ENCODE results near the gene SPOCK1. TPM values are rescaled to one million over a fixed set of nuclear protein-coding genes. Genes with fewer than 3 reads are reported as not detected.
A peak's percentile ranks its signal among the peaks of the same experiment; 100 is the strongest.
"Not testable (repeated sequence)": the region's sequence is repeated elsewhere in the genome, so short reads cannot be mapped to it uniquely, and the experiment has no call there.

The SPOCK1 gene
- total RNA-seq, result not detected

DNA sequence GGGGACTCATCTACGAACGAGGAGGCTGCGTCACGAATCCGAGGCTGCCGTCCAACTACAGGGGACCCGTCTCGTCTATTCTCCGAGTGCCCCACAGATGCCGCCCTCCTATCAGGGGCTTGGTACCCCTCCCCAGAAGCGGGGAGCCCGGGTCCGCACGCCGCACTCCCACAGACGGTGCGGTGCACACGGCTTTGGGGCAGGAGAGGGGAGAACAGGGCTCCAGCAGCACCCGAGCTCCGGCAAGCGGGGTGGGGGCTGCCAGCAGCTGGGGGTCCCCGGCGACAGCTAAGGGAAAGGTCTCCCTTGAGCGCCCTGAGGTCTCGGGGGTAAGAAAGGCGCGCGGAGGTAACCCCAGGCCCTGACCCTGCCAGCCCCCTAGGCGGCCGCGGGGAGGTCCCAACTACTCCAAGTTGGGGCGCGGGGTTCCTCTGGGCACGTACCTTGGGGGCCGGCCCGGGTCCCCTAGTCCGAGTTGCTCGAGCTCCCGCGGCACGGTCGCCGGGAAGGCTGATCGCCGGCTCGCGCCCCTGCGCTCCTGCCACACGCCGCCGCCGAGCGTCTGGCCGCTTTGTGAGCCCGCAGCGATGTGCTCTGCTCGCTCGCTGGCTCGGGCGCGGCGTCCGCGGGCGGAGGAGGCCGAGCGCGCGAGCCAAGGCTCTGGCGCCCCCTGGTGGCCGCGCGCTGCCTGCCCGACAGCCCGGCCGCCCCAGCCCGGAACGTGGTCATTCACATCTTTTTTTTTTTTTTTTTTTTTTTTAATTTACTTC, at the start of gene SPOCK1:
TSS of gene SPOCK1 (minus strand) at position 591 of the 770 bp plus-strand sequence.
- ATAC-seq, result peak; percentile 95
- Mint-ChIP-seq H3K27me3 (peaks cover 18% of the 10 kb centered on the region), H3K27ac (no peak within 1 kb of the TSS), H3K9me3 (no peaks in the 10 kb centered on the region), H3K4me1 (ENCODE audit: low read depth) (no peaks in the 10 kb centered on the region), H3K36me3 (ENCODE audit: low read depth) (no peaks in the 10 kb centered on the region), H3K4me3 (no peak within 1 kb of the TSS)
- ChIA-PET CTCF (interaction anchor here (0.6 to 4.3 kb wide), 5 partner anchors 9 to 179 kb away, joined by 3 to 26 read pairs (median 3); no protein-coding TSS in a partner anchor), POLR2A (no interaction called here)
- intact Hi-C loops (cut with micrococcal nuclease), result loop anchor here (2.0 to 5.0 kb wide), 2 partner anchors 154 to 182 kb away; no protein-coding TSS in a partner anchor
- DNase-seq, result peak; percentile 70
- TF ChIP-seq, protein P1, sequence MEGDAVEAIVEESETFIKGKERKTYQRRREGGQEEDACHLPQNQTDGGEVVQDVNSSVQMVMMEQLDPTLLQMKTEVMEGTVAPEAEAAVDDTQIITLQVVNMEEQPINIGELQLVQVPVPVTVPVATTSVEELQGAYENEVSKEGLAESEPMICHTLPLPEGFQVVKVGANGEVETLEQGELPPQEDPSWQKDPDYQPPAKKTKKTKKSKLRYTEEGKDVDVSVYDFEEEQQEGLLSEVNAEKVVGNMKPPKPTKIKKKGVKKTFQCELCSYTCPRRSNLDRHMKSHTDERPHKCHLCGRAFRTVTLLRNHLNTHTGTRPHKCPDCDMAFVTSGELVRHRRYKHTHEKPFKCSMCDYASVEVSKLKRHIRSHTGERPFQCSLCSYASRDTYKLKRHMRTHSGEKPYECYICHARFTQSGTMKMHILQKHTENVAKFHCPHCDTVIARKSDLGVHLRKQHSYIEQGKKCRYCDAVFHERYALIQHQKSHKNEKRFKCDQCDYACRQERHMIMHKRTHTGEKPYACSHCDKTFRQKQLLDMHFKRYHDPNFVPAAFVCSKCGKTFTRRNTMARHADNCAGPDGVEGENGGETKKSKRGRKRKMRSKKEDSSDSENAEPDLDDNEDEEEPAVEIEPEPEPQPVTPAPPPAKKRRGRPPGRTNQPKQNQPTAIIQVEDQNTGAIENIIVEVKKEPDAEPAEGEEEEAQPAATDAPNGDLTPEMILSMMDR (IDR thresholded peaks at IDR 0.05), result peak; percentile 73

DNA sequence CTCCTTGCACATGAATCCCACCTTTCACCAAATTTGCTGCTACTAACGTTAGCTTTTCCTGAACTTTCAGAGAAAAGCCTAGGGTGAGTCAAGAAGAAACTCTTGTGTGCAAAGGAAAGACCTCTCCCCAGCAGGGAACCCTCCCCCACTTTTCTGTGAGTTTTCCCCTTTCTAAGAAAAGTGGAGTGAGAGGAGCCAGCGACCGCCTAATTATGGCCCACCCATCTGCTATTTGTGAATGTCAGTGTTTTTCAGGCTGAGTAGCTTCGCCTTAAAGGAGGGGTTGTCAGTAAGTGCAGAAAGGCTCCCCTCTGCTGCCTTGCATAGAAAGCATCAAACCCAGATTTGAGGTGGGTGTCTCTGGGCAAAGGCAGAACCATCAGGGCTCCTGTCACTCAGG, 46.8 kb upstream of the SPOCK1 start:
- ATAC-seq, result no peak
- POLR2A ChIA-PET, result no interaction called here
- TF ChIP-seq, protein P1 (IDR thresholded peaks at IDR 0.05), result no peak
- Mint-ChIP-seq H3K9me3 (peaks cover 10% of the 10 kb centered on the region), H3K27me3 (peaks cover 29% of the 10 kb centered on the region), H3K4me3 (no peak overlapping the region), H3K27ac (no peak overlapping the region), H3K36me3 (ENCODE audit: low read depth) (no peaks in the 10 kb centered on the region), H3K4me1 (ENCODE audit: low read depth) (no peaks in the 10 kb centered on the region)
- DNase-seq, result no peak
- intact Hi-C loops (cut with micrococcal nuclease), result no loop called here
- CTCF ChIA-PET, result no interaction called here

DNA sequence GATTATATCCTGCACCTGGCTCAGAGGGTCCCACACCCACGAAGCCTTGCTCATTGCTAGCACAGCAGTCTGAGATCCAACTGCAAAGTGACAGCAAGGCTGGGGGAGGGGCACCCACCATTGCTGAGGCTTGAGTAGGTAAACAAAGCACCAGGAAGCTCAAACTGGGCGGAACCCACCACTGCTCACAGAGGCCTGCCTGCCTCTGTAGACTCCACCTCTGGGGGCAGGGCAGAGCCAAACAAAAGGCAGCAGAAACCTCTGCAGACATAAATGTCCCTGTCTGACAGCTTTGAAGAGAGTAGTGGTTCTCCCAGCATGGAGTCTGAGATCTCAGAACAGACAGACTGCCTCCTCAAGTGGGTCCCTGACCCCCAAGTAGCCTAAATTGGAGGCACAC, 36.3 kb upstream of the SPOCK1 start:
- H3K27ac Mint-ChIP-seq; H3K27me3 Mint-ChIP-seq; CTCF ChIA-PET; POLR2A ChIA-PET; H3K36me3 Mint-ChIP-seq (ENCODE audit: low read depth); H3K9me3 Mint-ChIP-seq; ATAC-seq; intact Hi-C loops (cut with micrococcal nuclease); H3K4me1 Mint-ChIP-seq (ENCODE audit: low read depth); DNase-seq; H3K4me3 Mint-ChIP-seq: not testable (repeated sequence)

DNA sequence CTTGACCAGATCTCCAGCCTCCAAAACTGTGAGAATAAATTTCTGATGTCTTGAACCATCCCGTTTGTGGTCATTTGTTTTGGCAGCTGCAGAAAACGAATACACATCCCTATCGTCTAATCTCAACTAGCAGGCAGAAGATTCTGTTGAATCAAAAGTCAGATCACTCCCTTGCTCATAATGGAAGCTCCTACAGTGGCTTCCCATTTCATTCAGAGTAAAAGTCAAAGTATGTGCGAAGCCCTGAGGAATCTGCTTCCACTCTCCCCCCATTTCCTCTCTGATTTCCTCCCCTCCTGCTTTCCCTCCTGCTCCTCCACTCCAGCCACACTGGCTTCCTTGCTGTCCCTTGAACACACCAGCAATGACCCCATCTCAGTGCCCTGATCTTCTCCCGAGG, 34.8 kb upstream of the SPOCK1 start:
- Mint-ChIP-seq H3K36me3 (ENCODE audit: low read depth) (no peaks in the 10 kb centered on the region), H3K4me1 (ENCODE audit: low read depth) (no peaks in the 10 kb centered on the region), H3K9me3 (peaks cover 1% of the 10 kb centered on the region), H3K27ac (no peak overlapping the region), H3K27me3 (peaks cover 4% of the 10 kb centered on the region), H3K4me3 (no peak overlapping the region)
- ATAC-seq (no peak), DNase-seq (no peak)
- TF ChIP-seq, protein P1 (IDR thresholded peaks at IDR 0.05), result no peak
- intact Hi-C loops (cut with micrococcal nuclease), result no loop called here
- ChIA-PET POLR2A (no interaction called here), CTCF (no interaction called here)

DNA sequence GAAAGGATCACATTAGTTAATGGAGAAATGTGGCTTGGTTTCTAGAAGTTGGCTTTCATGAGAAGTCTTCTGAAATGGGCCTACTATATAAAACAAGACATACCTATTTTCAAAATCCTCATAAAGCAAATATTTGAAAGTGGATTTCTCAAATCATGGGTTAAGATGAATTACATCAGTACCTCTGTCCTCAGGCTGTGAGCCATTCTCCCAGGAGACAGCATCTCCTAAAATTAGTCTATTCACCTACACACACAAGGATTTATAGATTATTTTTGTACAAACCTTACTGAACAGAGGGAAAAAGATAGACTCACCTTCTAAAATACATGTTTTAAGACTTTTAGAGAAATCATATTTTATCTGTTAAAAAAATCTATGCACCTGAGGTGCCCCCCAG, 32.1 kb upstream of the SPOCK1 start:
- TF ChIP-seq, protein P1 (IDR thresholded peaks at IDR 0.05), result no peak
- ATAC-seq (no peak), DNase-seq (no peak)
- ChIA-PET CTCF (no interaction called here), POLR2A (no interaction called here)
- Mint-ChIP-seq H3K4me3 (no peak overlapping the region), H3K27me3 (peaks cover 5% of the 10 kb centered on the region), H3K27ac (no peak overlapping the region), H3K9me3 (peaks cover 3% of the 10 kb centered on the region), H3K36me3 (ENCODE audit: low read depth) (no peaks in the 10 kb centered on the region), H3K4me1 (ENCODE audit: low read depth) (no peaks in the 10 kb centered on the region)
- intact Hi-C loops (cut with micrococcal nuclease), result no loop called here
